Measurements from ENCODE around the gene HIF1A. TPM values are rescaled to one million over a fixed set of nuclear protein-coding genes. Genes with fewer than 3 reads are reported as not detected.
"Not testable (repeated sequence)": the region's sequence is repeated elsewhere in the genome, so short reads cannot be mapped to it uniquely, and the experiment has no call there.

Gene HIF1A
- total and polyA plus RNA-seq, 2 donors from 2014 or later: 57.8 to 358 TPM

DNA sequence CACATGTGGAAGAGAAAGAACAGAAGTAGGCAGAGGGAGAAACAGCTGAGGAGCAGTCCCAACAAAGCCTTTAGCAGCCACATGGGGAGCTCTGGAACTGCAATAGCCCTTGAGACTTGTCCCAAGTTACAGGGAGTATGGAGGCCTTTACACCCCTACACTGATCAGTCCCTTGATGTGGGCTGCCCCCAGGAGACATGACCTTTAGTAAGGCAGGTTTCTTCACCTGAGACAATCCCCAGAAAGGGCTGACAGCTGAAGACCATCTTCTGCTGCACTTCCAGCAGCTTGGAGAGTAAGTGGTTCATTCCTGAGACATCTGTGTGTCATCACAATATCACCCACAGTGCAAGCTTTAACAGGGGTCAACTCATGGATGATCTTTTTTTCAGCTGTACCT is 58.3 kb downstream of the HIF1A start:
- intact Hi-C loops (cut with DNase I): no loop called here
- Histone ChIP-seq H3K27ac (ENCODE audit: low read depth in 2 of 2, low read length in 2 of 2) (no peak overlapping the region), H3K27me3 (ENCODE audit: control insufficient read depth, insufficient read depth, low read length) (no peaks in the 10 kb centered on the region), H3K4me1 (ENCODE audit: control insufficient read depth in 2 of 3, insufficient read depth in 2 of 3, low read depth in 1 of 3, low read length in 3 of 3) (no peaks in the 10 kb centered on the region), H3K36me3 (ENCODE audit: control insufficient read depth in 2 of 3, insufficient read depth in 3 of 3, low read length in 3 of 3) (no peaks in the 10 kb centered on the region), H3K9ac (ENCODE audit: low read length in 3 of 3) (no peak overlapping the region), H3K9me3 (ENCODE audit: control insufficient read depth in 2 of 3, insufficient read depth in 1 of 3, low read length in 3 of 3) (no peaks in the 10 kb centered on the region), H3K4me3 (ENCODE audit: low read length in 3 of 3) (no peak overlapping the region)
- FAIRE-seq (no peak), DNase-seq (no peak)
- TF ChIP-seq, protein P1, sequence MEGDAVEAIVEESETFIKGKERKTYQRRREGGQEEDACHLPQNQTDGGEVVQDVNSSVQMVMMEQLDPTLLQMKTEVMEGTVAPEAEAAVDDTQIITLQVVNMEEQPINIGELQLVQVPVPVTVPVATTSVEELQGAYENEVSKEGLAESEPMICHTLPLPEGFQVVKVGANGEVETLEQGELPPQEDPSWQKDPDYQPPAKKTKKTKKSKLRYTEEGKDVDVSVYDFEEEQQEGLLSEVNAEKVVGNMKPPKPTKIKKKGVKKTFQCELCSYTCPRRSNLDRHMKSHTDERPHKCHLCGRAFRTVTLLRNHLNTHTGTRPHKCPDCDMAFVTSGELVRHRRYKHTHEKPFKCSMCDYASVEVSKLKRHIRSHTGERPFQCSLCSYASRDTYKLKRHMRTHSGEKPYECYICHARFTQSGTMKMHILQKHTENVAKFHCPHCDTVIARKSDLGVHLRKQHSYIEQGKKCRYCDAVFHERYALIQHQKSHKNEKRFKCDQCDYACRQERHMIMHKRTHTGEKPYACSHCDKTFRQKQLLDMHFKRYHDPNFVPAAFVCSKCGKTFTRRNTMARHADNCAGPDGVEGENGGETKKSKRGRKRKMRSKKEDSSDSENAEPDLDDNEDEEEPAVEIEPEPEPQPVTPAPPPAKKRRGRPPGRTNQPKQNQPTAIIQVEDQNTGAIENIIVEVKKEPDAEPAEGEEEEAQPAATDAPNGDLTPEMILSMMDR (IDR thresholded peaks at IDR 0.05; ENCODE audit: borderline replicate concordance, extremely low read depth, insufficient read depth): no peak

DNA sequence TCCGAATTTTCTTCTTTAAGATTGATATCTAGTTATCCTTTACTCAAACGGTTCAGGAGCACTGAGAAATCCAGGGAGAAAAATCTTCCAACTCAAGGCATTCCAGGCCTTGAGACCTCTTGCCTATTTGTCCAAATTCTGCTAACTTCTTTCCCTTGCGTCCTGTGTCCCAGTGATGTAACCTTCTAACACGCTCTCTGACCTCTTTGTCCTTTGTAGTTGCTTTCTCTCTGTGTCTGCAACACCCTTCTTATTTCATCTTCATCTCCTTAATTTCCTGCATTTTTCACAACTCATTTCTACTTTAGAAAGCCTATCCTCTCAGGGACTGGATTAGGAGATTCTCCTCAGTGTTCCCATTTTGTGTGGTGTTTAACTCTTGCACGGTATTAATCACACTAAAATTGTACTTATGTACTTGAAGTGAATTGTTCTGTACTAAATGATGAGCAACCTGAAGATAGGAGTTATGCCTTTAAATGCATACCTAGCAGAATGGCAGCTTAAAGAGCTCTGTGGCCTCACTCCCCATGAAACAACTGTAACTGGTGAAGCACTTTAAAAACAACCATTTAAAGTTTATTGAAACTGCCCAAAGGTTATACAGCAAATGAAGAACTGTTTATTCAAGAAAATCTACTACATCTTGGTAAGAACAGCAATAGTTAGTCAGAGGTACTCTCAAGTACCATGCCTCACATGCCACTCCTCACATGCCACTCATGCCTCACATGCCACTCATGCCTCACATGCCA is 59.5 kb downstream of the HIF1A start:
- H3K9me3 ChIP-seq (ENCODE audit: control insufficient read depth in 2 of 3, insufficient read depth in 1 of 3, low read length in 3 of 3): no peaks in the 10 kb centered on the region
- intact Hi-C loops (cut with DNase I): no loop called here
- no peaks in the 10 kb centered on the region for H3K4me1 ChIP-seq (ENCODE audit: control insufficient read depth in 2 of 3, insufficient read depth in 2 of 3, low read depth in 1 of 3, low read length in 3 of 3)
- H3K36me3 ChIP-seq (ENCODE audit: control insufficient read depth in 2 of 3, insufficient read depth in 3 of 3, low read length in 3 of 3): no peaks in the 10 kb centered on the region
- peak overlapping the region in 1 of 2 donors; percentile 27 for H3K27ac ChIP-seq (ENCODE audit: low read depth in 2 of 2, low read length in 2 of 2)
- TF ChIP-seq, protein P1 (IDR thresholded peaks at IDR 0.05; ENCODE audit: borderline replicate concordance, extremely low read depth, insufficient read depth): no peak
- no peak overlapping the region for H3K9ac ChIP-seq (ENCODE audit: low read length in 3 of 3)
- FAIRE-seq (no peak), DNase-seq (no peak)
- H3K4me3 ChIP-seq (ENCODE audit: low read length in 3 of 3): no peak overlapping the region
- no peaks in the 10 kb centered on the region for H3K27me3 ChIP-seq (ENCODE audit: control insufficient read depth, insufficient read depth, low read length)

DNA sequence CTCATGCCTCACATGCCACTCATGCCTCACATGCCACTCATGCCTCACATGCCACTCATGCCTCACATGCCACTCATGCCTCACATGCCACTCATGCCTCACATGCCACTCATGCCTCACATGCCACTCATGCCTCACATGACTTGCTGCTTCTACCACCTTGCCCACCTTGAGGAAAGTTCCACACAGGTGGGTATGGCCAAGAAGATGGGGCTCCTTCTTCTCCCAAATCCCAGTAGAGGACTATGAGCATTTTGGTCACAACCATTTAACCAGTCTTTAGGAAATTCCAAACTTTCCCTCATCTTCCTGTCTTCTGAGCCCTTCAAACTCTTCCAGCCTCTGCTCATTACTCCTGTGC is 60.0 kb downstream of the HIF1A start:
- H3K9me3 ChIP-seq (ENCODE audit: control insufficient read depth in 2 of 3, insufficient read depth in 1 of 3, low read length in 3 of 3); H3K4me1 ChIP-seq (ENCODE audit: control insufficient read depth in 2 of 3, insufficient read depth in 2 of 3, low read depth in 1 of 3, low read length in 3 of 3); H3K36me3 ChIP-seq (ENCODE audit: control insufficient read depth in 2 of 3, insufficient read depth in 3 of 3, low read length in 3 of 3); intact Hi-C loops (cut with DNase I); DNase-seq; H3K9ac ChIP-seq (ENCODE audit: low read length in 3 of 3); H3K27me3 ChIP-seq (ENCODE audit: control insufficient read depth, insufficient read depth, low read length); H3K27ac ChIP-seq (ENCODE audit: low read depth in 2 of 2, low read length in 2 of 2); FAIRE-seq; H3K4me3 ChIP-seq (ENCODE audit: low read length in 3 of 3): not testable (repeated sequence)

DNA sequence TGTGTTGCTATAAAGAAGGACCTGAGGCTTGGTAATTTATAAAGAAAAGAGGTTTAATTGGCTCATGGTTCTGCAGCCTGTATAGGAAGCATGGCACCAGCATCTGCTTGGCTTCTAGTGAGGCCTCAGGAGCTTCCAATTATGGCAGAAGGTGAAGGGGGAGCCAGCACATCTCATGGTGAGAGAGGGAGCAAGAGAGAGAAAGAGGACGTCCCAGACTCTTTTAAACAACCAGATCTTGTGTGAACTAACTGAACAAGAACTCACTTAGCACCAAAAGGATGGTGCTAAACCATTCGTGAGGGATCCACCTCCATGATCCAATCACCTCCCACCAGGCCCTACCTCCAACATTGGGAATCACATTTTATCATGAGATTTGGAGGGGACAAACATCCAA is 60.8 kb downstream of the HIF1A start:
- DNase-seq: no peak
- Histone ChIP-seq H3K9ac (ENCODE audit: low read length in 3 of 3) (no peak overlapping the region), H3K4me1 (ENCODE audit: control insufficient read depth in 2 of 3, insufficient read depth in 2 of 3, low read depth in 1 of 3, low read length in 3 of 3) (no peaks in the 10 kb centered on the region), H3K27ac (ENCODE audit: low read depth in 2 of 2, low read length in 2 of 2) (no peak overlapping the region), H3K9me3 (ENCODE audit: control insufficient read depth in 2 of 3, insufficient read depth in 1 of 3, low read length in 3 of 3) (no peaks in the 10 kb centered on the region), H3K36me3 (ENCODE audit: control insufficient read depth in 2 of 3, insufficient read depth in 3 of 3, low read length in 3 of 3) (no peaks in the 10 kb centered on the region), H3K4me3 (ENCODE audit: low read length in 3 of 3) (no peak overlapping the region), H3K27me3 (ENCODE audit: control insufficient read depth, insufficient read depth, low read length) (no peaks in the 10 kb centered on the region)
- intact Hi-C loops (cut with DNase I): no loop called here
- FAIRE-seq: no peak
- TF ChIP-seq, protein P1 (IDR thresholded peaks at IDR 0.05; ENCODE audit: borderline replicate concordance, extremely low read depth, insufficient read depth): no peak

All from kidney (tissue), 14 donors.